Urinary bladder (tissue), 4 donors: Measurements from ENCODE around the gene RPS29. TPM values are rescaled to one million over a fixed set of nuclear protein-coding genes. Genes with fewer than 3 reads are reported as not detected.
"Not testable (repeated sequence)": the region's sequence is repeated elsewhere in the genome, so short reads cannot be mapped to it uniquely, and the experiment has no call there.

Source experiments
- DNase-seq: peaks from one replicate; pipeline ENCODE4 v3.0.0-alpha.2; 2015; ENCODE audit errors: extremely low spot score
- H3K27ac ChIP-seq: one replicate; pipeline ENCODE4 v1.5.1; 2013; ENCODE audit warnings: low read depth, mild to moderate bottlenecking, moderate library complexity
- H3K36me3 ChIP-seq: one replicate; pipeline ENCODE4 v1.6.1; 2013; ENCODE audit warnings: mild to moderate bottlenecking, moderate library complexity; ENCODE audit not compliant: insufficient read depth
- H3K4me1 ChIP-seq: one replicate; pipeline ENCODE4 v1.6.1; 2013; ENCODE audit warnings: mild to moderate bottlenecking, moderate library complexity; ENCODE audit not compliant: insufficient read depth
- H3K4me3 ChIP-seq: one replicate; pipeline ENCODE4 v1.5.1; 2013; ENCODE audit warnings: low read depth, low read length
- WGBS: extraction: QIAGEN DNeasy Blood & Tissue Kit; methylation state at CpG from one replicate; pipeline ENCODE4 v1.1.7; 2013; 5-methylcytosine and 5-hydroxymethylcytosine counted together
- polyA plus RNA-seq: library from polyadenylated mRNA; stranded (reverse); fragments of 200-250 nt; gene quantifications from one replicate; pipeline ENCODE4 v1.2.3, GENCODE V29; 2013
- total RNA-seq: library from RNA; depleted of rRNA; stranded (reverse); fragments of >200 nt; gene quantifications from one replicate; pipeline ENCODE4 v1.2.3, GENCODE V29; 2014
- donor health status: healthy with polysubstance abuse.
- donor health status: healthy.

The RPS29 gene
- total and polyA plus RNA-seq, 2 donors, result 1,469 to 2,986 TPM

- Histone ChIP-seq H3K27ac (no peak overlapping the region), H3K4me1 (no peaks in the 10 kb centered on the region), H3K36me3 (peaks cover 2% of the 10 kb centered on the region), H3K4me3 (no peak overlapping the region)
- WGBS, result 85% methylated on average over 6 of the region's 6 CpGs
- no peak for DNase-seq
Observed at GRCh38 chr14:49617852-49618519, 31.8 kb upstream of the RPS29 start.

- WGBS, result 92% methylated on average over 6 of the region's 6 CpGs
- no peak for DNase-seq
- peaks cover 2% of the 10 kb centered on the region for H3K36me3 ChIP-seq
- no peaks in the 10 kb centered on the region for H3K4me1 ChIP-seq
- H3K4me3 ChIP-seq, result no peak overlapping the region
- no peak overlapping the region for H3K27ac ChIP-seq
Observed at GRCh38 chr14:49615776-49616175, 29.6 kb upstream of the RPS29 start.

- no peak overlapping the region for H3K27ac ChIP-seq
- H3K4me3 ChIP-seq, result no peak overlapping the region
- H3K4me1 ChIP-seq, result no peaks in the 10 kb centered on the region
- no peak for DNase-seq
- 86% methylated on average over 2 of the region's 2 CpGs for WGBS
- peaks cover 2% of the 10 kb centered on the region for H3K36me3 ChIP-seq
Observed at GRCh38 chr14:49614196-49614595, 28.0 kb upstream of the RPS29 start.

GRCh38 chr14:49612671-49613070 lies 26.5 kb upstream of the RPS29 start:
- 90% methylated on average over 8 of the region's 8 CpGs for WGBS
- no peak for DNase-seq
- H3K4me3 ChIP-seq, result no peak overlapping the region
- no peak overlapping the region for H3K27ac ChIP-seq
- H3K36me3 ChIP-seq, result peaks cover 2% of the 10 kb centered on the region
- H3K4me1 ChIP-seq, result no peaks in the 10 kb centered on the region

GRCh38 chr14:49612251-49612650 lies 26.1 kb upstream of the RPS29 start:
- Histone ChIP-seq H3K4me3 (no peak overlapping the region), H3K4me1 (no peaks in the 10 kb centered on the region), H3K27ac (no peak overlapping the region), H3K36me3 (peaks cover 2% of the 10 kb centered on the region)
- WGBS, result 90% methylated on average over 4 of the region's 4 CpGs
- DNase-seq, result no peak

GRCh38 chr14:49607583-49607982 lies 21.4 kb upstream of the RPS29 start:
- DNase-seq, result no peak
- H3K36me3 ChIP-seq, result no peaks in the 10 kb centered on the region
- 96% methylated on average over 6 of the region's 6 CpGs for WGBS
- H3K4me3 ChIP-seq, result no peak overlapping the region
- H3K4me1 ChIP-seq, result no peaks in the 10 kb centered on the region
- no peak overlapping the region for H3K27ac ChIP-seq

GRCh38 chr14:49598485-49599300 lies 12.5 kb upstream of the RPS29 start, which contains the start of gene LRR1:
Gene LRR1, plus strand, starts transcription at chr14:49598940. Its CDS starts 81 bp downstream, at chr14:49599021.
- Histone ChIP-seq H3K4me1 (no peaks in the 10 kb centered on the region), H3K36me3 (no peaks in the 10 kb centered on the region), H3K27ac (peak within 1 kb of the TSS; percentile 88), H3K4me3 (peak within 1 kb of the TSS; percentile 68)
- DNase-seq, result peak; percentile 62
- under 1% methylated on average over 77 of the region's 77 CpGs for WGBS

GRCh38 chr14:49598189-49598484 lies 12.0 kb upstream of the RPS29 start:
- DNase-seq, result no peak
- WGBS, result under 1% methylated on average over 15 of the region's 15 CpGs
- H3K27ac ChIP-seq, result peak overlapping the region; percentile 88
- peak overlapping the region; percentile 68 for H3K4me3 ChIP-seq
- H3K36me3 ChIP-seq, result no peaks in the 10 kb centered on the region
- no peaks in the 10 kb centered on the region for H3K4me1 ChIP-seq

GRCh38 chr14:49594347-49595091 lies 8.3 kb upstream of the RPS29 start:
- Histone ChIP-seq H3K4me3 (no peak overlapping the region), H3K27ac (no peak overlapping the region), H3K36me3 (no peaks in the 10 kb centered on the region), H3K4me1 (no peaks in the 10 kb centered on the region)
- WGBS, result 11% methylated on average over 4 of the region's 4 CpGs
- no peak for DNase-seq

- 59% methylated on average over 3 of the region's 3 CpGs for WGBS
- Histone ChIP-seq H3K36me3 (no peaks in the 10 kb centered on the region), H3K4me3 (no peak overlapping the region), H3K27ac (no peak overlapping the region), H3K4me1 (no peaks in the 10 kb centered on the region)
- no peak for DNase-seq
Observed at GRCh38 chr14:49593016-49593415, 6.8 kb upstream of the RPS29 start.

- no peak overlapping the region for H3K27ac ChIP-seq
- H3K4me3 ChIP-seq, result no peak overlapping the region
- no peaks in the 10 kb centered on the region for H3K4me1 ChIP-seq
- WGBS, result 86% methylated on average over 3 of the region's 3 CpGs
- H3K36me3 ChIP-seq, result no peaks in the 10 kb centered on the region
- DNase-seq, result no peak
Observed at GRCh38 chr14:49589387-49589786, 3.2 kb upstream of the RPS29 start.

- WGBS, result under 1% methylated on average over 11 of the region's 21 CpGs
- Histone ChIP-seq H3K36me3 (peaks cover 5% of the 10 kb centered on the region), H3K4me3 (no peak overlapping the region), H3K4me1 (no peaks in the 10 kb centered on the region), H3K27ac (no peak overlapping the region)
- DNase-seq, result peak; percentile 66
Observed at GRCh38 chr14:49586673-49587460, 687 bp upstream of the RPS29 start.

GRCh38 chr14:49584981-49585640 lies 1.1 kb downstream of the RPS29 start:
- H3K4me3 ChIP-seq, result peak overlapping the region; percentile 79
- 15% methylated on average over 32 of the region's 32 CpGs for WGBS
- not testable (repeated sequence) for H3K27ac ChIP-seq, H3K4me1 ChIP-seq, DNase-seq, H3K36me3 ChIP-seq
